GM06990 (cell line): ENCODE measurements around the gene SPATA22.
A peak's percentile ranks its signal among the peaks of the same experiment; 100 is the strongest.

Source experiments
- DNase-seq: peaks from one replicate; pipeline ENCODE4 v3.0.0-alpha.2; 2011; ENCODE audit not compliant: insufficient read length; ENCODE audit errors: extremely low read depth
- H3K27me3 ChIP-seq: replicated peaks from 2 replicates; pipeline ENCODE4 v1.6.0; 2011; ENCODE audit warnings: low read length; ENCODE audit not compliant: control insufficient read depth, insufficient read depth
- H3K36me3 ChIP-seq: 2 replicates; pipeline ENCODE4 v1.5.1; 2011; ENCODE audit warnings: low read length; ENCODE audit not compliant: control insufficient read depth, insufficient read depth
- H3K4me3 ChIP-seq: replicated peaks from 2 replicates; pipeline ENCODE4 v1.5.1; 2011; ENCODE audit warnings: low read depth, mild to moderate bottlenecking, control low read depth, low read length
- TF ChIP-seq, protein P1 (sequence below): IDR thresholded peaks from 2 replicates; pipeline ENCODE4 v1.5.1; 2011; ENCODE audit warnings: low read length, control low read depth, mild to moderate bottlenecking, inconsistent platforms; ENCODE audit not compliant: insufficient read depth, poor library complexity, severe bottlenecking

SPATA22 gene

DNA sequence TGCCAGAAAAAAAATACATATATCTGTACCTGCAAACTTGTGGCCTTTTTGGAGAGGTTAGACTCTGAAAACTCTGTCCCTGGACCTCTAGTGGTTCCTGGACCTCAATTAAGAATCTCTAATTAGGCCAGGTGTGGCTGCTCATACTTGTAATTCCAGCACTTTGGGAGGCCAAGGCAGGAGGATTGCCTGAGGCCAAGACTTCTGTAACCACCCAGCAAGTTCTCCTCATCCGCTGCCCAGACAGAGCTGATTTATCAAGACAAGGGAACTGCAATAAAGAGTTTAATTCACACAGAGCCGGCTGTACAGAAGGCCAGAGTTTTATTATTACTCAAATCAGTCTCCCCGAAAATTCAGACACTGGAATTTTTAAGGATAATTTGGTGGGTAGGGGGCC, 8.4 kb upstream of the SPATA22 start:
- no peak for DNase-seq
- H3K4me3 ChIP-seq = no peak overlapping the region
- H3K36me3 ChIP-seq = no peaks in the 10 kb centered on the region
- TF ChIP-seq, protein P1, sequence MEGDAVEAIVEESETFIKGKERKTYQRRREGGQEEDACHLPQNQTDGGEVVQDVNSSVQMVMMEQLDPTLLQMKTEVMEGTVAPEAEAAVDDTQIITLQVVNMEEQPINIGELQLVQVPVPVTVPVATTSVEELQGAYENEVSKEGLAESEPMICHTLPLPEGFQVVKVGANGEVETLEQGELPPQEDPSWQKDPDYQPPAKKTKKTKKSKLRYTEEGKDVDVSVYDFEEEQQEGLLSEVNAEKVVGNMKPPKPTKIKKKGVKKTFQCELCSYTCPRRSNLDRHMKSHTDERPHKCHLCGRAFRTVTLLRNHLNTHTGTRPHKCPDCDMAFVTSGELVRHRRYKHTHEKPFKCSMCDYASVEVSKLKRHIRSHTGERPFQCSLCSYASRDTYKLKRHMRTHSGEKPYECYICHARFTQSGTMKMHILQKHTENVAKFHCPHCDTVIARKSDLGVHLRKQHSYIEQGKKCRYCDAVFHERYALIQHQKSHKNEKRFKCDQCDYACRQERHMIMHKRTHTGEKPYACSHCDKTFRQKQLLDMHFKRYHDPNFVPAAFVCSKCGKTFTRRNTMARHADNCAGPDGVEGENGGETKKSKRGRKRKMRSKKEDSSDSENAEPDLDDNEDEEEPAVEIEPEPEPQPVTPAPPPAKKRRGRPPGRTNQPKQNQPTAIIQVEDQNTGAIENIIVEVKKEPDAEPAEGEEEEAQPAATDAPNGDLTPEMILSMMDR = no peak
- no peaks in the 10 kb centered on the region; the same call in 1 of the 2 replicates for H3K27me3 ChIP-seq

DNA sequence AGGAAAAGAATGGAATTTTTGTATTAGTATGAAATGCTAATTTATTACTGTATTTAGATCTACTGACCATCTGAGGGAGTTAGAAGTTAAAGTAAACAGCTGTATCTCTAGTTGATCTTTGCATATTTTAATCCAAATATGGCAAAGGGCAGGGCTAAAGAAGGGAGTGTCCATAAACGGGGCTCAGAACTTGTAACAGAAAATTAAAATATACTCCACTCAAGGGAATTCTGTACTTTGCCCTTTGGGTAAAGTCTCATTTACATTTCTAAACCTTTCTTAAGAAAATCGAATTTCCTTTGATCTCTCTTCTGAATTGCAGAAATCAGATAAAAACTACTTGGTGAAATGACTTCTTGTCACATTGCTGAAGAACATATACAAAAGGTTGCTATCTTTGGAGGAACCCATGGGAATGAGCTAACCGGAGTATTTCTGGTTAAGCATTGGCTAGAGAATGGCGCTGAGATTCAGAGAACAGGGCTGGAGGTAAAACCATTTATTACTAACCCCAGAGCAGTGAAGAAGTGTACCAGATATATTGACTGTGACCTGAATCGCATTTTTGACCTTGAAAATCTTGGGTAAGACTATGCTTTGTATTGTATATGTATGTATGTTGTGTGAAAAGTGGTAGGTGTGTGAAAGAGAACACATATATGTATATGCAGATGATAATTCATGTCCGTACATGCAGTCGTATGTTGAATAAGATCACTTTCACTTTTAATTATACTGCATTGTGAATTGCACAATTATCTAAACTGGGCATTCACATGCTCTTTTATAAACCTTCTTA, 4.4 kb upstream of the SPATA22 start, which contains the start of gene ASPA:
Gene ASPA (plus strand): TSS at position 186 of the 799 bp plus-strand sequence. CDS start 163 bp downstream, at position 349.
- H3K27me3 ChIP-seq = no peaks in the 10 kb centered on the region; the same call in 1 of the 2 replicates
- no peak for DNase-seq
- H3K36me3 ChIP-seq = no peaks in the 10 kb centered on the region
- TF ChIP-seq, protein P1 = no peak
- H3K4me3 ChIP-seq = peak within 1 kb of the TSS; percentile 56

DNA sequence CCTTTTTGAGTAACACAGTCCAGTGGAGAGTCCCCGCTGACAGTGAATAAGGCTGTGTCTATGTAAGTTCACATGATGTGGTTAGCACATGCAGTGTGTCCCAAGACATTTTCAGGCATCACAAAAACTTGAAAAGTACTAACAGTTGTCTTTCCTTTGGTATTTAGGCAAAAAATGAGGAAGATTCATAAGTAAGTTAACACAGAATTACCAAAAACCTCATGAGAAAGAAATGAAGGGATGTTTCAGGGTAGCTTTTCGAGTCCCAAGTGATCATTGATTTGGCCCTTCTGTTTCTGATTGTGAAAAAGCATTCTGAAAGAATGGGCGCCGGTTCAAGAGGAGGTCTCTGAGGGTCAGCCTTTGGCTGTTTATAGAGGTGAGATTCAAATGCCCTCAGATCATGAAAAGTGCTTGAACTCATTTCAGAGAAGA, 3.6 kb upstream of the SPATA22 start:
- TF ChIP-seq, protein P1 = no peak
- no peak for DNase-seq
- Histone ChIP-seq H3K4me3 (no peak overlapping the region), H3K27me3 (no peaks in the 10 kb centered on the region), H3K36me3 (no peaks in the 10 kb centered on the region)

DNA sequence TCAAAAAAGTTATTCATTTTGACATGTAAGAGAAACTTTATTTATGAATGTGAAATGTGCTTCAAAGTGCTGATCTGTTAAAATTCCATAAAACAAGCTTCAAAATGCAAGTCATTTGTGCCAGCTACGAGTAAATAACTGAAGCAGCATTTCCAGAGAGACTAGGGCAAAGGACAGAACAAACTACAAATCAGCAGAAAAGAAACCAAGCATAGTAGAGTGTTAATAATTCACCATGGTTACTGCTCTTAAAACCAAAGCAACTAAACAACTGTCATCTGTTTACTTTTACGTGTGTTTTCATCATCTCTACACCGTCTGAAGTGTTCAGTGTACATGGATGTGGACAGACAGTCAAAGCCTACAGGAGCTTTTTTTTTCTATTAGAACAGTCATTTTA, 2.6 kb upstream of the SPATA22 start:
- TF ChIP-seq, protein P1 = no peak
- Histone ChIP-seq H3K36me3 (no peaks in the 10 kb centered on the region), H3K27me3 (no peaks in the 10 kb centered on the region), H3K4me3 (no peak overlapping the region)
- DNase-seq = no peak

DNA sequence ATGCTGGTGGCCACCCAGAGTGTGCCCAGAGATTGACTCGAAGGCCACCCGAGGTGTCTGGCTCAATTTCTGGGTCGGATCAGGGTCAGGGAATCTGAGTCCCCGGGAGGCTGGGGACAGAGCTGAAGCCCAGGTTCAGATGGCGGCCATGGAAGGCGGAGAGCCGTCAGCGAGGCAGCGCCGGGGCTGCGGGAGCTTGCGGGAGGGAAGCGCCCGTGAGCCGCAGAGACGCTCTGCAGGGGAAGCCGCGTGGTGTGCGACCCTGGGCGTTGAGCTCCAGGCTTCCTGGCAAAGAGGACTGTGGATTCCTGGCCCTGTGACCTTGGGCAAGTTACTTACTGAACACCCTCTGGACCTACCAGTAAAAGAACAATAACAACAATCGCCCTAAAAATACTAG, 518 bp upstream of the SPATA22 start:
- H3K36me3 ChIP-seq = no peaks in the 10 kb centered on the region

More for the DNA sequence above, 518 bp upstream of the SPATA22 start:
- H3K27me3 ChIP-seq = no peaks in the 10 kb centered on the region
- DNase-seq = no peak
- H3K4me3 ChIP-seq = no peak overlapping the region
- TF ChIP-seq, protein P1 = no peak
